H9 (cell line): ENCODE data around the gene PDE7B. TPM values are rescaled to one million over a fixed set of nuclear protein-coding genes. Genes with fewer than 3 reads are reported as not detected.

ENCODE experiments used
- DNase-seq: peaks from one replicate; pipeline ENCODE4 v3.0.0-alpha.2; 2017
- H2AFZ ChIP-seq: one replicate; pipeline ENCODE4 v1.6.1; 2013; ENCODE audit warnings: mild to moderate bottlenecking, low read length, control low read depth, moderate library complexity
- H2AK5ac ChIP-seq: 2 replicates; pipeline ENCODE4 v1.6.1; 2013; ENCODE audit warnings: low read length, control low read depth, mixed read lengths; ENCODE audit not compliant: insufficient read length
- H2BK120ac ChIP-seq: one replicate; pipeline ENCODE4 v1.6.1; 2013; ENCODE audit warnings: low read depth, mild to moderate bottlenecking, low read length, control low read depth, inconsistent platforms; ENCODE audit not compliant: poor library complexity, severe bottlenecking
- H2BK12ac ChIP-seq: 2 replicates; pipeline ENCODE4 v1.6.1; 2013; ENCODE audit warnings: low read length, control low read depth, mixed read lengths, low read depth; ENCODE audit not compliant: insufficient read length
- H2BK15ac ChIP-seq: 2 replicates; pipeline ENCODE4 v1.6.1; 2013; ENCODE audit warnings: low read depth, low read length, control low read depth
- H2BK20ac ChIP-seq: one replicate; pipeline ENCODE4 v1.6.1; 2013; ENCODE audit warnings: low read depth, mild to moderate bottlenecking, low read length, control low read depth, inconsistent platforms; ENCODE audit not compliant: poor library complexity, severe bottlenecking
- H2BK5ac ChIP-seq: 2 replicates; pipeline ENCODE4 v1.6.1; 2013; ENCODE audit warnings: low read length, control low read depth, mixed read lengths; ENCODE audit not compliant: insufficient read length
- H3K14ac ChIP-seq: 2 replicates; pipeline ENCODE4 v1.6.1; 2013; ENCODE audit warnings: low read length, control low read depth; ENCODE audit not compliant: insufficient read depth
- H3K18ac ChIP-seq: 2 replicates; pipeline ENCODE4 v1.6.1; 2013; ENCODE audit warnings: low read depth, mild to moderate bottlenecking, mixed read lengths, low read length, control low read depth; ENCODE audit not compliant: insufficient read length
- H3K23ac ChIP-seq: 2 replicates; pipeline ENCODE4 v1.6.1; 2013; ENCODE audit warnings: low read length, control low read depth, mixed read lengths, low read depth; ENCODE audit not compliant: insufficient read length
- H3K23me2 ChIP-seq: 2 replicates; pipeline ENCODE4 v1.6.1; 2013; ENCODE audit warnings: low read depth, mild to moderate bottlenecking, mixed read lengths, low read length, control low read depth; ENCODE audit not compliant: insufficient read length, poor library complexity, severe bottlenecking
- H3K27ac ChIP-seq: 2 replicates; pipeline ENCODE4 v1.5.1; 2013; ENCODE audit warnings: low read length, control low read depth, mixed read lengths, low read depth; ENCODE audit not compliant: insufficient read length
- H3K27me3 ChIP-seq: 2 replicates; pipeline ENCODE4 v1.6.1; 2013; ENCODE audit warnings: low read length, control low read depth, inconsistent platforms; ENCODE audit not compliant: insufficient read depth
- H3K4ac ChIP-seq: 2 replicates; pipeline ENCODE4 v1.6.1; 2013; ENCODE audit warnings: low read depth, mild to moderate bottlenecking, control low read depth, inconsistent platforms, low read length, moderate library complexity
- H3K4me1 ChIP-seq: 2 replicates; pipeline ENCODE4 v1.6.1; 2013; ENCODE audit warnings: low read length, control low read depth, inconsistent platforms; ENCODE audit not compliant: insufficient read depth
- H3K4me2 ChIP-seq: 2 replicates; pipeline ENCODE4 v1.6.1; 2013; ENCODE audit warnings: low read length, control low read depth, mixed read lengths; ENCODE audit not compliant: insufficient read length, insufficient read depth
- H3K56ac ChIP-seq: 2 replicates; pipeline ENCODE4 v1.6.1; 2013; ENCODE audit warnings: low read depth, mild to moderate bottlenecking, mixed read lengths, low read length, control low read depth; ENCODE audit not compliant: insufficient read length
- H3K79me1 ChIP-seq: 2 replicates; pipeline ENCODE4 v1.6.1; 2013; ENCODE audit warnings: low read depth, mild to moderate bottlenecking, moderate library complexity, low read length, control low read depth, inconsistent platforms; ENCODE audit not compliant: insufficient read depth, poor library complexity, severe bottlenecking
- H3K79me2 ChIP-seq: 2 replicates; pipeline ENCODE4 v1.6.1; 2013; ENCODE audit warnings: low read length, control low read depth, inconsistent platforms; ENCODE audit not compliant: insufficient read depth
- H3K9ac ChIP-seq: 2 replicates; pipeline ENCODE4 v1.6.1; 2013; ENCODE audit warnings: low read length, control low read depth, mixed read lengths; ENCODE audit not compliant: insufficient read length; ENCODE audit errors: extremely low read depth
- H3K9me3 ChIP-seq: one replicate; pipeline ENCODE4 v1.6.1; 2013; ENCODE audit warnings: low read depth, low read length, inconsistent platforms; ENCODE audit not compliant: control insufficient read depth
- H3T11ph ChIP-seq: one replicate; pipeline ENCODE4 v1.6.1; 2013; ENCODE audit warnings: mild to moderate bottlenecking, low read length, control low read depth, inconsistent platforms
- H4K20me1 ChIP-seq: one replicate; pipeline ENCODE4 v1.6.1; 2013; ENCODE audit not compliant: control insufficient read depth, insufficient read length, insufficient read depth
- H4K5ac ChIP-seq: 2 replicates; pipeline ENCODE4 v1.6.1; 2013; ENCODE audit warnings: low read depth, mild to moderate bottlenecking, mixed read lengths, low read length, control low read depth; ENCODE audit not compliant: insufficient read length
- H4K8ac ChIP-seq: replicated peaks from 2 replicates; pipeline ENCODE4 v1.6.1; 2013; ENCODE audit warnings: low read length, control low read depth, mixed read lengths, low read depth; ENCODE audit not compliant: insufficient read length
- H4K91ac ChIP-seq: 2 replicates; pipeline ENCODE4 v1.6.1; 2013; ENCODE audit warnings: low read depth, mild to moderate bottlenecking, moderate library complexity, mixed read lengths, low read length, control low read depth; ENCODE audit not compliant: insufficient read length
- H3K27ac Mint-ChIP-seq, 3 experiments: 2 replicates in 2 of 3; 3 replicates in 1 of 3; pipeline ENCODE4 v1.8.0; 2020 to 2021; ENCODE audit warnings: mixed read lengths in 3 of 3, mild to moderate bottlenecking in 1 of 3, moderate library complexity in 1 of 3
- H3K27me3 Mint-ChIP-seq: 2 replicates; pipeline ENCODE4 v1.8.0; 2021; ENCODE audit warnings: low read depth, mild to moderate bottlenecking, moderate library complexity, mixed read lengths
- H3K36me3 Mint-ChIP-seq, 3 experiments: 2 replicates in 2 of 3; 3 replicates in 1 of 3; pipeline ENCODE4 v1.8.0; 2020 to 2021; ENCODE audit warnings: low read depth in 3 of 3, mixed read lengths in 3 of 3; ENCODE audit not compliant: insufficient read depth in 1 of 3
- H3K4me1 Mint-ChIP-seq, 2 experiments: 2 replicates each; pipeline ENCODE4 v1.8.0; 2020; ENCODE audit warnings: mixed read lengths in 2 of 2
- H3K4me3 Mint-ChIP-seq, 2 experiments: 2 replicates in 1 of 2; 3 replicates in 1 of 2; pipeline ENCODE4 v1.8.0; 2020 to 2021; ENCODE audit warnings: mild to moderate bottlenecking in 2 of 2, mixed read lengths in 2 of 2, moderate library complexity in 1 of 2
- H3K9me3 Mint-ChIP-seq, 2 experiments: 2 replicates in 1 of 2; 3 replicates in 1 of 2; pipeline ENCODE4 v1.8.0; 2020; ENCODE audit warnings: mild to moderate bottlenecking in 2 of 2, mixed read lengths in 2 of 2, moderate library complexity in 1 of 2
- CTCF ChIP-seq: fragments of 200-600 bp; sonication (generic); conservative IDR thresholded peaks from 3 replicates; pipeline ENCODE4 v1.8.0; 2021; ENCODE audit warnings: antibody characterized with exemption, mild to moderate bottlenecking
- total RNA-seq: library from RNA; stranded (reverse); gene quantifications from 2 replicates; pipeline ENCODE4 v1.2.1, GENCODE V29; 2021

PDE7B gene
- total RNA-seq, 1 experiment from 2014 or later: not detected

DNA sequence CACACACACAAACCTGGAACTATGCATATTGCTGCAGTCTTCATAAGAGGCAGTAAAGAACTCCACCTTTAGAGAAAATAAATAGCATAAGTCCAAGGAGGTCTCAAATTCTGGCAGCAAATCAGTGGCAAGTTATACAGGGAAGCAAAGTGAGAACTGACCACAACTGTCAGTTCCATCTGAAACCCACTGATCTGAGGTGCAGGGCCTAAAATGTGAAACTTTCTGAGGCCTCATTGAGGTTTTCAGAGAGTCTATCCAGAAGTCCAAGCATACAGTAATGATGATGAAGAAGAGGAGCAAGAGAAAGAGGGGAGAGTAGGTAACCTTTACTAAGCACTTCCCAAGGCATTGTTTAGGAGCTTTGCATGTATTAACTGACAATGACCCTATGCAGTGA is 362.4 kb downstream of the PDE7B start:
- no peaks in the 10 kb centered on the region for H4K20me1 ChIP-seq
- H2AK5ac ChIP-seq: no peak overlapping the region
- no peak overlapping the region for H3K56ac ChIP-seq
- no peaks in the 10 kb centered on the region for H3K9me3 ChIP-seq
- H4K5ac ChIP-seq: no peak overlapping the region
- H3K4ac ChIP-seq: no peak overlapping the region
- Mint-ChIP-seq H3K27ac (peak overlapping the region in 1 of 3 experiments; percentile 72; a peak in 1 of 7 replicates), H3K27me3 (no peaks in the 10 kb centered on the region), H3K4me1 (peaks cover 0 to 3% of the 10 kb centered on the region in 2 experiments; a peak in 2 of 4 replicates), H3K9me3 (no peaks in the 10 kb centered on the region), H3K4me3 (no peak overlapping the region), H3K36me3 (no peaks in the 10 kb centered on the region)
- H3K23ac ChIP-seq: no peak overlapping the region
- H2BK15ac ChIP-seq: no peak overlapping the region
- DNase-seq: no peak
- TF ChIP-seq CTCF: no peak
- H4K8ac ChIP-seq: no peak overlapping the region
- no peak overlapping the region for H3K14ac ChIP-seq
- no peaks in the 10 kb centered on the region for H3K79me2 ChIP-seq
- no peak overlapping the region for H2BK20ac ChIP-seq
- no peak overlapping the region for H3K9ac ChIP-seq
- H2BK5ac ChIP-seq: no peak overlapping the region
- H3K18ac ChIP-seq: no peak overlapping the region
- H3K4me2 ChIP-seq: no peak overlapping the region
- no peak overlapping the region for H2BK12ac ChIP-seq
- no peak overlapping the region for H2BK120ac ChIP-seq
- H3T11ph ChIP-seq: no peak overlapping the region
- no peak overlapping the region for H3K27ac ChIP-seq
- H2AFZ ChIP-seq: no peak overlapping the region
- H3K23me2 ChIP-seq: no peaks in the 10 kb centered on the region
- H3K79me1 ChIP-seq: no peaks in the 10 kb centered on the region
- no peaks in the 10 kb centered on the region for H3K27me3 ChIP-seq
- H4K91ac ChIP-seq: no peak overlapping the region
- no peaks in the 10 kb centered on the region for H3K4me1 ChIP-seq
